Heart right ventricle (tissue), 16 donors: ENCODE data around the gene RAB3IL1. TPM values are rescaled to one million over a fixed set of nuclear protein-coding genes. Genes with fewer than 3 reads are reported as not detected.

Source experiments
- ATAC-seq, 8 donors: fragments of 200-7000 bp; cut with Tn5 transposase; one replicate each; pipeline ENCODE4 v1.9.1; 2020; ENCODE audit warnings: mild to moderate bottlenecking in 8 of 8, moderate library complexity in 8 of 8, moderate number of reproducible peaks in 1 of 8
- DNase-seq, 2 donors: peaks; one replicate each; pipeline ENCODE4 v3.0.0-alpha.2; 2020
- H3K27ac ChIP-seq, 10 donors: fragments of 200-600 bp; sonication (generic) in 2 of 10; one replicate each; pipeline versions ENCODE4 v1.5.0 to v1.8.0; 2020 to 2022; ENCODE audit warnings: mild to moderate bottlenecking in 3 of 10
- H3K27me3 ChIP-seq, 7 donors: fragments of 200-600 bp; one replicate each; pipeline ENCODE4 v1.8.0; 2021 to 2022; ENCODE audit warnings: mild to moderate bottlenecking in 2 of 7
- H3K36me3 ChIP-seq, 9 donors: fragments of 200-600 bp; sonication (generic) in 1 of 9; one replicate each; pipeline versions ENCODE4 v1.5.0 to v1.8.0; 2020 to 2022; ENCODE audit warnings: mild to moderate bottlenecking in 2 of 9
- H3K4me1 ChIP-seq, 9 donors: fragments of 200-600 bp; sonication (generic) in 1 of 9; one replicate each; pipeline versions ENCODE4 v1.5.0 to v1.8.0; 2020 to 2022; ENCODE audit warnings: mild to moderate bottlenecking in 4 of 9
- H3K4me3 ChIP-seq, 10 donors: fragments of 200-600 bp; sonication (generic) in 2 of 10; one replicate each; pipeline versions ENCODE4 v1.5.0 to v1.8.0; 2020 to 2022; ENCODE audit warnings: mild to moderate bottlenecking in 7 of 10, moderate library complexity in 2 of 10
- H3K9me3 ChIP-seq, 11 donors: fragments of 200-600 bp in 10 of 11; sonication (generic) in 2 of 11; one replicate each; pipeline versions ENCODE4 v1.5.0 to v1.8.0; 2013 to 2022; ENCODE audit warnings: mild to moderate bottlenecking in 2 of 11, control low read depth in 1 of 11, moderate library complexity in 1 of 11
- CTCF ChIP-seq, 9 donors: fragments of 200-600 bp; sonication (generic) in 2 of 9; IDR thresholded peaks; one replicate each; pipeline versions ENCODE4 v1.5.0 to v1.8.0; 2021 to 2022; ENCODE audit warnings: antibody characterized with exemption in 9 of 9, mild to moderate bottlenecking in 5 of 9, moderate library complexity in 1 of 9
- WGBS, 2 donors: extraction: QIAGEN DNeasy Blood & Tissue Kit; methylation state at CpG; one replicate each; pipeline ENCODE4 v1.1.7; 2013; ENCODE audit warnings: inconsistent platforms in 1 of 2; 5-methylcytosine and 5-hydroxymethylcytosine counted together
- intact Hi-C, 10 donors: fragments of 100-400 bp; cut with DNase I; formaldehyde crosslinking; loops; one replicate each; pipeline versions ENCODE4 v1.11.1 to v1.14.2; 2022
- polyA plus RNA-seq, 2 donors: library from polyadenylated mRNA; stranded (reverse); fragments of 200-250 nt; gene quantifications; one replicate each; pipeline ENCODE4 v1.2.3, GENCODE V29; 2013
- total RNA-seq, 10 donors: library from RNA; stranded (reverse); fragmentation: NEBNext Ultra II Directional in 3 of 10; extraction: Animal tissue kit (Norgen Biotek cat#: 25700) in 3 of 10; gene quantifications; one replicate each; pipeline versions ENCODE4 v1.2.1 to v1.2.4, GENCODE V29; 2021 to 2023
- donor health status: Arrhythmogenic right ventricular cardiomyopathy.
- donor health status: ischemic (EF 13 %, LVEDD 7.1; RV severe dilation, severe dysfunction).
- donor health status: healthy with polysubstance abuse.
- donor health status: DM: no; HTN: yes; CAD: no.
- donor health status: DM: no; HTN: no; CAD: no.
- donor health status: ischemic (EF 25% LVEDD 6.9; RV normal size, moderate dysfunction).
- donor health status: ischemic (EF 25% LVEDD 5.7; RV mildly dilated, moderate dysfunction).
- donor health status: healthy.
- donor health status: DM: yes; HTN: yes; CAD: no.
- donor health status: Ischemic cardiomyopathy.
- donor health status: ischemic (EF 35%, LVEDD 5.7; RV mildly dilated, moderate dysfunction).
- donor health status: nonischemic (EF 11% LVEDD 7.7; RV severe dilation, severe dysfunction).
- donor health status: DM: yes; HTN: yes; CAD: no.
- donor health status: PGD.
- donor health status: ischemic (EF 29% LVEDD 5.4; RV normal size, mild dysfunction).
- donor health status: nonischemic (EF 23%, LVEDD 6.1; RV moderate dilation, normal function).

Gene RAB3IL1
- total and polyA plus RNA-seq, 12 donors: 3.7 to 11.1 (median 7.5) TPM

- Histone ChIP-seq H3K4me3 (no peak overlapping the region), H3K27me3 (no peaks in the 10 kb centered on the region), H3K36me3 (peaks cover 0 to 38% (median 0%) of the 10 kb centered on the region in 9 donors), H3K27ac (no peak overlapping the region), H3K9me3 (no peaks in the 10 kb centered on the region), H3K4me1 (peaks cover 6 to 29% (median 25%) of the 10 kb centered on the region in 9 donors)
- intact Hi-C loops: loop anchor here in 1 of 10 donors (10.0 kb wide), 1 partner anchor 52 kb away; the partner anchor contains the start of gene FADS1
- 95 to 96% methylated on average over 6 of the region's 6 CpGs for WGBS, 2 donors
- ATAC-seq: no peak
- no peak for DNase-seq
- no peak for TF ChIP-seq CTCF (IDR thresholded peaks at IDR 0.05)
Measured at GRCh38 chr11:61866958-61867343, 50.4 kb downstream of the RAB3IL1 start.

- peaks cover 4 to 29% (median 19%) of the 10 kb centered on the region in 9 donors for H3K4me1 ChIP-seq
- intact Hi-C loops: loop anchor here in 1 of 10 donors (10.0 kb wide), 1 partner anchor 52 kb away; the partner anchor contains the start of gene FADS1
- H3K4me3 ChIP-seq: no peak overlapping the region
- H3K9me3 ChIP-seq: no peaks in the 10 kb centered on the region
- 79 to 81% methylated on average over 18 of the region's 18 CpGs for WGBS, 2 donors
- H3K27ac ChIP-seq: no peak overlapping the region
- H3K27me3 ChIP-seq: no peaks in the 10 kb centered on the region
- peaks cover 0 to 38% (median 0%) of the 10 kb centered on the region in 9 donors for H3K36me3 ChIP-seq
- ATAC-seq (no peak), DNase-seq (no peak)
- TF ChIP-seq CTCF (IDR thresholded peaks at IDR 0.05): no peak
Measured at GRCh38 chr11:61866231-61866957, 51.0 kb downstream of the RAB3IL1 start.

- Histone ChIP-seq H3K27ac (no peak overlapping the region), H3K4me1 (peaks cover 6 to 29% (median 16%) of the 10 kb centered on the region in 9 donors), H3K4me3 (no peak overlapping the region), H3K9me3 (no peaks in the 10 kb centered on the region), H3K36me3 (peaks cover 0 to 46% (median 0%) of the 10 kb centered on the region in 9 donors), H3K27me3 (no peaks in the 10 kb centered on the region)
- intact Hi-C loops: loop anchor here in 3 of 10 donors (2.0 to 10.0 kb wide), 4 partner anchors 38 to 66 kb away; partner anchors contain the start of genes FADS1 (in 2 of the 3) and FADS2 (in 1 of the 3)
- no peak for TF ChIP-seq CTCF (IDR thresholded peaks at IDR 0.05)
- no peak for ATAC-seq
- WGBS, 2 donors: 93 to 94% methylated on average over 20 of the region's 20 CpGs
- no peak for DNase-seq
Measured at GRCh38 chr11:61864814-61865775, 52.3 kb downstream of the RAB3IL1 start.

GRCh38 chr11:61863548-61864081, 53.8 kb downstream of the RAB3IL1 start:
- DNase-seq: no peak
- intact Hi-C loops: loop anchor here in 3 of 10 donors (2.0 to 10.0 kb wide), 4 partner anchors 36 to 65 kb away; partner anchors contain the start of genes FADS1 (in 2 of the 3) and FADS2 (in 1 of the 3)
- Histone ChIP-seq H3K4me1 (peaks cover 6 to 27% (median 14%) of the 10 kb centered on the region in 9 donors), H3K27me3 (no peaks in the 10 kb centered on the region), H3K27ac (no peak overlapping the region), H3K36me3 (peaks cover 0 to 60% (median 0%) of the 10 kb centered on the region in 9 donors), H3K9me3 (no peaks in the 10 kb centered on the region), H3K4me3 (no peak overlapping the region)
- no peak for ATAC-seq
- 92 to 94% methylated on average over 13 of the region's 13 CpGs for WGBS, 2 donors
- TF ChIP-seq CTCF (IDR thresholded peaks at IDR 0.05): no peak
